NCI-H82 (cell line): ENCODE data around the gene C16orf95.

Experiments used
- DNase-seq: peaks from one replicate; lab custom pipeline; 2025; lab: John Stamatoyannopoulos, UW

The C16orf95 gene

GRCh38 chr16:87316450-87316922 is 706 bp downstream of the C16orf95 start:
- DNase-seq, result no peak

DNA sequence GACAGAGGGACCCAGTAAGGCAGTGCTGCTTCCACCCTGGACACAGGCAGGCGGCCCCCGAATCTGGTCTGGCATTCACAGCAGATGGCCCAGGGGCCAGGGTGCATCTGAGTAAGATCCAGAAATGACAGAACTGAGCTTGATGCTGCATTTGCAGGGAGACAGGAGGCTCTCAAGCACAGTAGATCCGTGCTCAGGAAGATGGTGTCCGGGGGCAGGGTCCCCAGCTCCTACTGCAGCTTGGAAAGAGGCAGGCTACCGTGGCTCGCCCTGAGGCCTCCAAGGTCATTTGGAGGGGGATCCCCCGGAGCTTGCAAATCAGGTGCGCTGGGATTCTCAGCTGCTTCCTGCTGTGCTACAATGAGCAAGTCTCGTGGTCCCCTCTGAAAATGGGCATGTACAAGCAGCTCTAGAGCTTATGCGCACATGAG is 2.2 kb downstream of the C16orf95 start:
- peak; percentile 19 for DNase-seq

DNA sequence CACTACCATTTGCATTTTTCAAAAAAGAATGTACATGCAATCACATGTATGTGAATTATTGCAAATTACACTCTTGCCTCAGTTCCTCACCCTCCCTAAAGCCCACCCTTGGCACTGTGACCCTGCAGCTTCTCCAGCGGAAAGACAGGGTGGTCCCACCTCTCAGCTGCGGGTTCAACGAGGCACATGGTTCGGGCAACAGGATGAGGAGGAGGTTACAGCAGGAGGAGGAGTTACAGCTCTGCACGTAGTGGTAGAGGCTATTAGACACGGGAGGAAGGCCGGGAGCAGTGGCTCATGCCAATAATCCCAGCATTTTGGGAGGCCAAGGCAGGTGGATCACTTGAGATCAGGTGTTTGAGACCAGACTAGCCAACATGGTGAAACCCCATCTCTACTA is 5.2 kb downstream of the C16orf95 start:
- no peak for DNase-seq

DNA sequence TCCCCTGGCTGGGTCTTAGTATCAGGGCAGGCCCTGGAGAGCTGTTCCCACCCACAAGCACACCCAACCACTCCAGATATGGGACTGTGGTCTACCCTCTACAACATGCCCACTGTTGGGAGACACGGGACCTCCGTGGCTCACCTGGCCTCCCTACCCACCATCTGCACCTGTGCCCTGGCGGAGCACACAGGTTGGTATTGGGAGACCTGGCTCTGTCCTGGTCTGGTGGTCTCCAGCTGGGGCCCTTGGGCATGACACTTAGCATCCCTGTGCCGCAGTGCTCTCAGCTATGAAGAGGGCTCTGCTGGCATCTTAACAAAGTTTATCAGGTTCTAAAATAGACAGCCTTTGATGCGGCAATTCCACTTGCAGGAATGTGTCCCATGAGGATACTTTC is 5.8 kb downstream of the C16orf95 start:
- no peak for DNase-seq

GRCh38 chr16:87310610-87311009 is 6.6 kb downstream of the C16orf95 start:
- no peak for DNase-seq

DNA sequence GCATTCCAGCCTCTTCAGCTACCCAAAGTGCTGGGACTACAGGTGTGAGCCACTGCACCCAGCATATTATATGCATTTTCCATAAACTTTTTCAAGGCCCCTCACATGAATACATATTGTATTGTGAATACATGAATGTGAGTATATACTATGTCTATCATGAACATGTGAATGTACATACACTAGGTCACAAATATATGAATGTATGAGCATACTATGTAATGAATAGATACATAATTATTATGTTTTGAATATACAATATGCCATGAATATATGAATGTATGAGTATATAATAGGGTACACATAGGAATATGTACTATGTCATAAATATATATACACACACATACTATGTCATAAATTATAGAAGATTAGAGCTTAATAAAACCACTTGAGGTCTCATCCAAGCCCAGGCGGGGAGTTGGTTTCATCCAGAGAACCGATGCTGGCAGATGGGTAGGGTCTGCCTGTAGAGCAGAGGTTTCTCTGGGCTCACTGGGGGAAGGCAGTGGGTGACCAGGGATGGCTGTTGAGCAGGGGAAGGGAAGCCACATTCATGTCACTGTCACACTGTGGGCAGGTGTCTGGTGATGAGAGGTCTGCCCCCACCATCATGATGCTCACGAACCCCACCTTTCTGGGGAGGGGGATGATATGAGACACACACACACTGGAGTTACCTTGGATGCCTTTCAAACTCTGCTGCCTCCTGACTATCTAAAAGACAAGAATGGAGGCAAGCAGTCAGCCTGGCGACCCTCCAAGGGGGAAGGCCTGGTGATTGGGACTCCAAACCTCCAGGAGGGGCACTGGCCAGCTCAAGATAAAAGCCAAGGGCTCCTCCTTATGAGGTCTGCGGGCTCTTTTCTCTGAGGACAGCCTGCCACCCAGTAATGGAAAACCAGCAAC is 7.3 kb downstream of the C16orf95 start:
- no peak for DNase-seq

DNA sequence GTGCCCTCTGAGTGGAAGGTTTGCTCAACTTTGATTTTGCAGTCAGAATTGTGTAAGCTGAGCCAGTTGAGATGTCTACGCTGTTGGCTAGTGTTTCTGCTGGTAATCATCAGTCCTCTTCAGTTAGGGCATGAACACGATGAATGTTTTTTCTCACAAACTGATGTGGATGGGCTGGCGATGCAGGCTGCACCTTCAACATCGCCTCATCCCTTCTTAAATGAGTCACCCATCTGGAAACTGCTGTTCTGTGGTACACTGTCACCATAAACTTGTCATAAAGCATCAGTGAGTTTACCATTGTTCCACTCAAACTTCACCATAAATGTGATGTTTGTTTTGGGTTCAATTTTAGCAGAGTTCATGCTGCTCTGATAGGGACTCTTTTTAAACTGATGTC is 8.4 kb downstream of the C16orf95 start:
- DNase-seq, result no peak

- no peak for DNase-seq
These were observed 10.7 kb downstream of the C16orf95 start for GRCh38 chr16:87306516-87306915.

DNA sequence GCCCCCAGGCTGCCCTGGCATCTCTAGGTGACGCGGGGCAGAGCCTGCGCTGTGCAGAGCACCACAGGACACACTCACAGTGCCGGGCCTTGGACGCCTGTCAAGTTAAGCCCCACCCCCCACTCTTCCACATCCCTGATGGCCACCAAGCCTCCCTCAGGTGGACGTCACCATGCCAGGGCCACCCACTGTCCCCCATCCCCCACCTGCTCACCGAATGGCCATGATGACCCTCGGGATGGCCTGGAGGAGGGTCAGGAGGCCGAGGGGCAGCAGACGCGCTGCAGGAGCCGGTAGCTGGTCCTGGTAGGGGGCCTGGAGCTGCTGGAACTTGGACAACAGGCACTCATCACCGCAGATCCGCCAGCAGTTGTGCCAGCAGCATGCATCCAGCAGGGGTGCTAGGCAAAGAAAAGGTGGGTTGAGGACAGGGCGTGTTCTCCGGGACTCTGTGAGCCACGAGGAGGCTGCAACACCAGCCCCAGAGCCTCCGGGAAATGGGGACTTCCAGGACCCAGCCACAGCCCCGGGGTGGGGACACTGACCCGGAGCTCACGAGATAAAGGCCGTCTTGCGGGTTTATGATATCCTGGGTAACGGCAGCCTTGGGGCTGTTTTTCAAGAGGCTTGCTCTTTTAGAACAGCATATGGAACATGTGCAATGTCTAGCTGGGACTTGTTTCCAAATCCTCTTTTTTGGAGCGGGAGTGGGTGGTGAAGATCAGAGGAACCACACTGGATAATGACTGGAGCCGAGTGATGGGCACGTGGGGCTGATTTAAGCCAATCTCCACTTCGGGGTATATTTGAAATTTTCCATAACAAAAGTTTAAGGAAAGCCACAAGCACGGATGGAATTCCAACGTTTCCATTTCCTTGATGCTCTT is 11.4 kb downstream of the C16orf95 start:
- peak; percentile 16 for DNase-seq

GRCh38 chr16:87304951-87305350 is 12.2 kb downstream of the C16orf95 start:
- no peak for DNase-seq

DNA sequence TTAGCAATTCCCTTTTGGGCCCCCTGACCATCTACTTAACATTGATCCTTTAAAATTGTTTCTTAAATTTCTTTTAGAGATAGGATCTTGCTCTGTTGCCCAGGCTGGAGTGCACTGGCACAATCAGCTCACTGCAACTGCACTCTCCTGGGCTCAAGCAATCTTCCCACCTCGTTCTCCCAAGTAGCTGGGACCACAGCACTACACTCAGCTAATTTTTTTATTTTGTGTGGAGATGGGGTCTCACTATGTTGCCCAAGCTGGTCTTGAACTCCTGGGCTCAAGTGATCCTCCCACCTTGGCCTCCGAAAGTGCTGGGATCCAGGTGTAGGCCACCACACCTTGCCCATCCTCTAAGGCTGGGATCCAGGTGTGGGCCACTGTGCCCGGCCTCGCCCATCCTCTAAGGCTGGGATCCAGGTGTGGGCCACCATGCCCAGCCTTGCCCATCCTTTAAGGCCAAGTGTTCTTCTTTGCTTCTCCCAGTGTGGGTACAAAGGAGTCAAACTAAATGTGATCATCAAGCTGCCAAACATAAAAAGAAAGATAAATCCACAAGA is 13.2 kb downstream of the C16orf95 start:
- DNase-seq, result no peak

GRCh38 chr16:87303431-87303930 is 13.7 kb downstream of the C16orf95 start:
- no peak for DNase-seq

DNA sequence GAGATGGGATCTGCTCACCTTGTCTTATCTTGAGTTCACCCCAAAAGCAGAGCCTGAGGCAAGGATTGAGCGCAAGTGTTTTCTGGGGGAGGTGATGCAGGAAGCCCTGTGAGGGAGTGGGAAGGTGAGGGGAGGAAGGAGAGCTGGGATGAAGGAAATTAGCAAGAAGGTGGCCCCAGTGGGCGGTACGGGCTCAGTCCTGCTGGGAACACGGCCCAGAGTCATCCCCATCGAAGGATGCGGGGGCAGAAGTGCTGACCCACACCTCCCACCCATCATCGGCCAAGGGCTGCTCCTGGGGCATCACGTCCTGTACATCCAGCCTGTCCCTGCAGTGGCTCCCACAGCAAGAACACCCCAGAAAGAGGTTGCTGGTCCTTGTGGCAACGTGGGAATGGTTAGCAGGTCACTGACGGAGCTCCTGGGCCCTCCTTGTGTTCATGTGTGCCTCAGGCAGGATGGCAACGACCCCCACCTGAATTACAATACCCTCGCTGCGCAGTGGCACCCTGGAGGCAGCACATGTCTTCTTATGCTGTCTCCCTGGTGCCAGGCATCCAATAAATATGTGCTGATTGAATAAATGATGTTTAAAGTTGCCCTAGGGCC is 18.2 kb downstream of the C16orf95 start:
- DNase-seq, result no peak

- peak; percentile 79 for DNase-seq
These were observed 19.1 kb downstream of the C16orf95 start for GRCh38 chr16:87297918-87298631.

GRCh38 chr16:87297407-87297806 is 19.8 kb downstream of the C16orf95 start:
- DNase-seq, result no peak

GRCh38 chr16:87295661-87296531 is 21.3 kb downstream of the C16orf95 start:
- DNase-seq, result no peak

GRCh38 chr16:87295259-87295658 is 21.9 kb downstream of the C16orf95 start:
- DNase-seq, result peak; percentile 66

DNA sequence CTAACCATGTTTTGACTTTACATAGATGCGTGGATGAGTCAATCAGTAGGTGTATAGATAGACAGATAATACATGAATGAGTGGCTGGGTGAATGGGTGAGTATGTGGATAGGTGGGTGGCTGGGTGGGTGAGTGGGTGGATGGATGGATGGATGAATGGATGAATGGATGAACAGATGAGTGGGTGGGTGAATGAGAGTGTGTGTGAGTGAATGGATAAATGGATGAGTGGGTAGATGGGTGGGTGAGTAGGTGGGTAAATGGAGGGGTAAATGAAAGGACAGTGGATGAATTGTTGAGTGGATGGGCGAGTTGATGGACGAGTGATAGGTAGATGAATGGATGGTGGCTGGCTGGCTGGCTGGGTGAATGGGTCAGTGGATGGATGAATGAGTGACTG is 23.2 kb downstream of the C16orf95 start:
- no peak for DNase-seq

- DNase-seq, result no peak
These were observed 25.2 kb downstream of the C16orf95 start for GRCh38 chr16:87291944-87292343.

DNA sequence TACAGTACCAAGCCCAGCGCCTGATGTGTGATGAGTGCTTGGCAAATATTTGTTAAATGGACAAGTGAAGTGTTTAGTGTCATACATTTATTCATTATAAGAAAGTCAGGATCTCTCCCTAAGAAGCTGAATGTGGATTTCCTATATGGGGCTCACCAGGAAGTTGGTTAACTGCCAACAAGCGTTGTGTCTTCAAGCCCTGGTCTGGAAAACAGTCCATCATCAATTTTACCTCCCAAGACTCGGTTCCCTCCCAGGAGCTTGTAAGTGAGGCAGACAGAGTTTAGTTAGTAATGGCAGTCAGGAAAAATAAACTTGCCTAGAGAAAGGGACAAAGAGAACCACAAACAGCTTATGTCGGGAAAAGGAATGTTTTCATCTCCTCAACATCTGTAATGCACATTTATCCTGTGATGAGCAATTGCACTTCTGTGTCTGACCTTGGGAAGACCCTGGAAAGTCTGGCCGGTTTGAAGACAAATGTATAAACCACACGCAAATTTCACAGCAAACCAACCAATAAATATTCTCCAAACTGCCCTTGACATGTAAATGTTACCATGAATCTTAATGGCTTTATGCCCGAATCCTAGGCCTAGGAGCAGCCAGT is 28.3 kb downstream of the C16orf95 start:
- DNase-seq, result no peak
